T47D (cell line): ENCODE data around the gene CIAO1.
"Not testable (repeated sequence)": the region's sequence is repeated elsewhere in the genome, so short reads cannot be mapped to it uniquely, and the experiment has no call there.

Source experiments
- DNase-seq, 2 experiments: peaks; one replicate each; pipeline versions ENCODE4 v3.0.0 to v3.0.0-alpha.2; 2011 to 2012; ENCODE audit warnings: low read depth in 1 of 2, low spot score in 1 of 2
- JUND ChIP-seq: IDR thresholded peaks from 2 replicates; pipeline ENCODE4 v1.6.1; 2012; ENCODE audit warnings: low read depth
- in situ Hi-C: cut with HindIII; loops from 2 replicates; pipeline ENCODE4 v1.10.0; 2016; ENCODE audit warnings: low sequenced_read_pairs, low pct_unique_long_range_greater_than_20kb

CIAO1 gene

GRCh38 chr2:96265840-96266679 lies at the start of gene CIAO1, which contains the start of gene TMEM127:
Gene CIAO1 (plus strand): TSS chr2:96266225. CDS start chr2:96266351, 126 bp downstream.
Gene TMEM127 (minus strand): TSS chr2:96265997. CDS start chr2:96265381, 616 bp downstream.
- in situ Hi-C loops = no loop called here
- no peak for TF ChIP-seq JUND

DNA sequence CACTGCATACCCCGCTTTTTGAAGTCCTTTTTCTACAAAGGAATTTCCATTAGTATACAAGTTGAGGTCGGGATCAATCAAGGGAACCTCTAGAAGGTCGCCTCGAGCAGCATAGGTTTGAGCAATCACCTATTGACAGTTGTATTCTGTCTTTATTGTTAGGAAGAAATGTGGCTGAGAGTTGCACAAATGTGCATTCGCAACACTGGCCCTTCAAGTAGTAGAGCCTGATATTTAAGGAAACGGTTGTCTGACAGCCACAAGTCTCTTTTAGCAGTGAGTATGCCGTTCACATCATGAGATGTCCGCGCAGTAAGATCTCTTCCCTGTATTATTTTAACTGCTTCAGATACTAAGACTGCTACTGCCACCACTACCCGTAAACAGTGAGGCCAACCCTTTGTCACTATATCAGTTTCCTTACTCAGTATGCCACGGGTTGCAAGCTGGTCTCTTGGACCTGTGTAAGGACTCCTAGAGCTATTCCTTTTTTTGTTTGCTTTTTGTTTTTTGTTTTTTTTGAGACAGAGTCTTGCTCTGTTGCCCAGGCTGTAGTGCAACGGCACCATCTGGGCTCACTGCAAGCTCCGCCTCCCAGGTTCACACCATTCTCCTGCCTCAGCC lies 47.4 kb upstream of the CIAO1 start:
- no peak for DNase-seq
- TF ChIP-seq JUND = no peak
- in situ Hi-C loops = no loop called here

More at GRCh38 chr2:96265840-96266679, at the start of gene CIAO1, which contains the start of gene TMEM127:
- DNase-seq = peak; percentile 86 to 97

DNA sequence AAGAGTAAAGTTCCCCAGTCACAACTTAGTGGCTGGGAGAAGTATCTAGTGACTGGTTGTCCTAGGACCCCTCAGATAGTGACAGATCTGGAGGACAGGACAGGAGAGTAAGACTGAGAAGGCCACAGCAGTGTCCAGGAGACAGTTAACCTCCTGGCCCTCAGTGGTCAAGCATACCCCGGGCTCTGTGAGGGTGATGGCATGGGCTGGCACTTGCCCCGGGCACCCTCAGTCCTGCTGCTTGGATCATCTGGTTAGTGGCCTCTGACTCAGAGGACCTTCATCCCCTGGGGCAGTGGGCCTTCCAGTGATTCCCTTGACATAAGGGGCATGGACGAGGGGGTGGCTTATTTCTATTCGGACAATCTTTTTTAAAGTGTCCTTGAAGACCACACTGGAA lies 46.1 kb upstream of the CIAO1 start:
- in situ Hi-C loops, DNase-seq: not testable (repeated sequence)

- DNase-seq, in situ Hi-C loops: not testable (repeated sequence)
Measured at GRCh38 chr2:96221106-96221505, 44.9 kb upstream of the CIAO1 start.

- TF ChIP-seq JUND = no peak
- peak in 1 of 2 experiments; percentile 6 for DNase-seq
- in situ Hi-C loops = no loop called here
Measured at GRCh38 chr2:96225016-96225533, 41.0 kb upstream of the CIAO1 start.

GRCh38 chr2:96231316-96231715 lies 34.7 kb upstream of the CIAO1 start:
- TF ChIP-seq JUND = no peak
- in situ Hi-C loops = no loop called here

DNA sequence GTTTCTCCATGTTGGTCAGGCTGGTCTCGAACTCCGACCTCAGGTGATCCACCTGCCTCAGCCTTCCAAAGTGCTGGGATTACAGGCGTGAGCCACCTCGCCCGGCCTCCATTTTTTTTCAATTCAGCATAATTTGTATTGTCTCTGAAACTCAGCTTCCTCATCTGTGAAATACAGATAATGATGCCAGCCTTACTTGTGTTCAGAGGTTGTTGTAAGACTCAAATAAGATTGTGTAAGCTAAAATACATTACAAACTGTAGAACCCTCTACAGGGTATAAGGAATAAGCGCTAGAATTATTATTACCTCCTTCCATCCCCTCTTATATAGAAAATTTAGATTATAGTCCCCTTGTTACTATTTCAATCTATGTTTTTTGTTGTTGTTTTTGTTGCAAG lies 32.6 kb upstream of the CIAO1 start:
- no peak for TF ChIP-seq JUND
- in situ Hi-C loops = no loop called here
- no peak for DNase-seq

More at GRCh38 chr2:96231316-96231715, 34.7 kb upstream of the CIAO1 start:
- no peak for DNase-seq

GRCh38 chr2:96233880-96234316 lies 32.1 kb upstream of the CIAO1 start:
- no peak for TF ChIP-seq JUND
- no peak for DNase-seq
- in situ Hi-C loops = no loop called here

DNA sequence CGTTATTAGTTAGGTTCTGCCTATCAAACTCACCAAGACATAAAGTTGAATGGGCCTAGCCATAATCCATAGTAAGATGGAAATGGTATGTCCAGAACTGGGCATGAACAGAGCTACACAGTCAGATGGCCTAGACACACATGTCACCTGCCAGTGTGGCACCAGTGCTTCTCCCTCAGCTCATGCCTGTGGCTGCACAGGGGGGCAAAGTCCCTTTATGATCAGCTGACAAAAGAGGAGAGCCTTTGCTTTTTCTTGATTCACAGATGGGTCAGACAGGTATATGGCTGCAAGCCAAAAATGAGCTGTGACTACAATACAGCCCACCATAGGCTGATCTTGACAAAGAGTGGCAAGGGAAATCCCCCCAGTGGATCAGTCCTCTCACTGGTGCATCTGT lies 29.1 kb upstream of the CIAO1 start:
- in situ Hi-C loops = no loop called here
- DNase-seq = no peak
- no peak for TF ChIP-seq JUND

DNA sequence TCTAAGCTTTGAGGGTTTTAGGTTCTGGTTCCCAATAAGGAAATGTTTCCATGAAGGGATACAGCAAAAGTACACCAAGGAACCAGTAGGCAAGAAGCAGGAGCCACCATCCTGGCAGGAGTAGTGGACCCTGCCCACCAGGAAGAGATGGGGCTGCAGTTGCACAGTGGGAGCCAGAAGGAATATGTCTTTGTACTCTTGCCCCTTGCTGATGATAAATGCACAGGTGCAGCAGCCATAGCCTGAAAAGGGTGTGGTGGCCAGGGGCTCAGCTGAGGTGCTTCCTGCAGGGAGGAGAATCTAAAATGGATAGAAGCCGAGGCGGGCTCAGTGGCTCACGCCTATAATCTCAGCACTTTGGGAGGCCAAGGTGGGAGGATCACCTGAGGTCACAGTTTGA lies 27.8 kb upstream of the CIAO1 start:
- no peak for TF ChIP-seq JUND
- DNase-seq = no peak
- in situ Hi-C loops = no loop called here

GRCh38 chr2:96239091-96239490 lies 26.9 kb upstream of the CIAO1 start:
- in situ Hi-C loops = no loop called here
- DNase-seq = no peak
- no peak for TF ChIP-seq JUND

- in situ Hi-C loops = no loop called here
- no peak for DNase-seq
- no peak for TF ChIP-seq JUND
Measured at GRCh38 chr2:96239745-96240264, 26.2 kb upstream of the CIAO1 start.
